Panc1 (cell line): ENCODE results near the gene FHIT.

Experiments
- CTCF ChIP-seq: fragments of 450-650 bp; IDR thresholded peaks from 2 replicates; pipeline ENCODE4 v1.5.1; 2017; ENCODE audit warnings: mild to moderate bottlenecking
- POLR2AphosphoS5 ChIP-seq: IDR thresholded peaks from 2 replicates; pipeline ENCODE4 v1.6.1; 2012; ENCODE audit warnings: mild to moderate bottlenecking, low read depth, low read length, moderate library complexity
- REST ChIP-seq, 2 experiments: IDR thresholded peaks; 2 replicates each; pipeline ENCODE4 v1.6.1; 2011 to 2012; ENCODE audit warnings: low read depth in 2 of 2, control low read depth in 1 of 2, low read length in 1 of 2, mild to moderate bottlenecking in 1 of 2, moderate library complexity in 1 of 2; ENCODE audit not compliant: insufficient read depth in 1 of 2
- SIN3A ChIP-seq: IDR thresholded peaks from 2 replicates; pipeline ENCODE4 v1.6.1; 2012; ENCODE audit warnings: low read depth, mild to moderate bottlenecking, low read length, moderate library complexity, borderline replicate concordance; ENCODE audit not compliant: insufficient read depth
- TCF7L2 ChIP-seq: IDR thresholded peaks from 2 replicates; pipeline ENCODE4 v1.6.1; 2011; ENCODE audit warnings: mild to moderate bottlenecking, low read depth, low read length, inconsistent platforms

GRCh38 chr3:61172684-61173083 is 78.6 kb downstream of the FHIT start:
- TF ChIP-seq CTCF (no peak), TCF7L2 (no peak), REST (IDR thresholded peaks at IDR 0.05; ENCODE audit: insufficient read depth in 1 of 2, low read depth in 2 of 2, low read length in 1 of 2) (no peak), POLR2AphosphoS5 (no peak), SIN3A (no peak)
